OCI-LY7 (cell line): ENCODE data around the gene NUDT22.

ENCODE experiments used
- EZH2phosphoT487 ChIP-seq: fragments of 200-600 bp; sonication (generic); IDR thresholded peaks from 2 replicates; pipeline ENCODE4 v1.6.1; 2018; ENCODE audit warnings: low read depth, borderline replicate concordance, mild to moderate bottlenecking, mixed run types, antibody characterized with exemption, low read length, moderate library complexity, mixed read lengths
- TF ChIP-seq, protein P1 (sequence below): fragments of 200-600 bp; sonication (generic); conservative IDR thresholded peaks from 2 replicates; pipeline ENCODE4 v1.5.1; 2014; ENCODE audit warnings: mild to moderate bottlenecking, antibody characterized with exemption, low read length, moderate library complexity, mixed read lengths

DNA sequence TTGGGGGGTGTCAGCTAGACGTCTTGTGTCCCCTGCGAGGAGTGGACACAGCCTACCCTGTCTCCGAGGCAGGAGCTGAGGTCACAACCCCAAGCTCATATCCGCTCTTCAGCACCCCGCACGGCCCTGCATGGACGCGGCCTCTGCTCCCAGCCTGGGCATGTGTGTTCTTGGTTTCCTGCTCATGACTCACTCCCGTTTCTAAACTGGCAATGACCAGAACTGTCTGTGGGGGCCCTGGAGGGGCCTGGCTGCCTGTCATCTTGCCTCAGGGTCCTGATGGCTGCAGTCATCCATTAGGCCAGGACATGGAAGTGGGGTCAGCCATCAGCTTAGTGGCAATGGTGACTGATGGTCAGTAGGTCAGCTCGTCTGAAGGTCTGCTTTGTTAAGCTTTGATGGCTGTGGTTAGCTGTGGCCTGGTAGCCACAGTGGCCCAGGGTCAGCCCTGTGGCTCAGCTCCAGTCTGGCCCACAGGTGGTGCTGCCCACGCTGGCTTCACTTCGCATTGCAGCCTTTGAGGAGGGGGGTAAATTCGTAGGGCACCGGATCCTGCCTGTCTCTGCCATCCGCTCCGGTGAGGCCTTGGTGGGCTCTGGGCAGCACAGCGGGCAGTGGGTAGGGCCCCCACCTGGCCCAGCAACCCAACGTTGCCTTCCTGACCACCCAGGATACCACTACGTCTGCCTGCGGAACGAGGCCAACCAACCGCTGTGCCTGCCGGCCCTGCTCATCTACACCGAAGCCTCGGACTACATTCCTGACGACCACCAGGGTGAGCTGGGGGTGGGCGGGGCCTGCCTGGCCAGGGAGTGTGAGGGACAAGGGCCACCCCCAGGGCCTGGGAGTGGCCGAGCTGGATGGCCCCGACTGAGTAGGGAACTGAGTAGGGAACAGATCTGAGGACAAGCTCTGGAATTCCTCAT lies 37.2 kb downstream of the NUDT22 start:
- TF ChIP-seq, protein P1, sequence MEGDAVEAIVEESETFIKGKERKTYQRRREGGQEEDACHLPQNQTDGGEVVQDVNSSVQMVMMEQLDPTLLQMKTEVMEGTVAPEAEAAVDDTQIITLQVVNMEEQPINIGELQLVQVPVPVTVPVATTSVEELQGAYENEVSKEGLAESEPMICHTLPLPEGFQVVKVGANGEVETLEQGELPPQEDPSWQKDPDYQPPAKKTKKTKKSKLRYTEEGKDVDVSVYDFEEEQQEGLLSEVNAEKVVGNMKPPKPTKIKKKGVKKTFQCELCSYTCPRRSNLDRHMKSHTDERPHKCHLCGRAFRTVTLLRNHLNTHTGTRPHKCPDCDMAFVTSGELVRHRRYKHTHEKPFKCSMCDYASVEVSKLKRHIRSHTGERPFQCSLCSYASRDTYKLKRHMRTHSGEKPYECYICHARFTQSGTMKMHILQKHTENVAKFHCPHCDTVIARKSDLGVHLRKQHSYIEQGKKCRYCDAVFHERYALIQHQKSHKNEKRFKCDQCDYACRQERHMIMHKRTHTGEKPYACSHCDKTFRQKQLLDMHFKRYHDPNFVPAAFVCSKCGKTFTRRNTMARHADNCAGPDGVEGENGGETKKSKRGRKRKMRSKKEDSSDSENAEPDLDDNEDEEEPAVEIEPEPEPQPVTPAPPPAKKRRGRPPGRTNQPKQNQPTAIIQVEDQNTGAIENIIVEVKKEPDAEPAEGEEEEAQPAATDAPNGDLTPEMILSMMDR, result no peak
- TF ChIP-seq EZH2phosphoT487, result no peak
